Gastroesophageal sphincter (tissue), 4 donors: Measurements from ENCODE around the gene ZNF672. TPM values are rescaled to one million over a fixed set of nuclear protein-coding genes. Genes with fewer than 3 reads are reported as not detected.
"Not testable (repeated sequence)": the region's sequence is repeated elsewhere in the genome, so short reads cannot be mapped to it uniquely, and the experiment has no call there.

Experiments
- ATAC-seq: fragments of 150-250 bp; one replicate; pipeline ENCODE4 v1.9.1; 2016; ENCODE audit warnings: mild to moderate bottlenecking, moderate library complexity
- H3K27ac ChIP-seq, 4 donors: fragments of 200-600 bp; sonication (generic) in 3 of 4; 1 replicate in 3 of 4; 2 replicates in 1 of 4; pipeline ENCODE4 v1.5.1; 2016 to 2019
- H3K27me3 ChIP-seq: fragments of 200-600 bp; sonication (generic); one replicate; pipeline ENCODE4 v1.5.1; 2019
- H3K36me3 ChIP-seq, 2 donors: fragments of 200-600 bp; sonication (generic); one replicate each; pipeline ENCODE4 v1.5.1; 2019; ENCODE audit warnings: control low read depth in 1 of 2
- H3K4me1 ChIP-seq, 3 donors: fragments of 200-600 bp; sonication (generic); 1 replicate in 2 of 3; 2 replicates in 1 of 3; pipeline ENCODE4 v1.5.1; 2016 to 2019; ENCODE audit warnings: control low read depth in 2 of 3
- H3K4me3 ChIP-seq, 2 donors: fragments of 200-600 bp; sonication (generic); one replicate each; pipeline ENCODE4 v1.5.1; 2019; ENCODE audit warnings: mild to moderate bottlenecking in 1 of 2, moderate library complexity in 1 of 2
- H3K9me3 ChIP-seq, 3 donors: fragments of 200-600 bp; sonication (generic); one replicate each; pipeline ENCODE4 v1.5.1; 2017 to 2019; ENCODE audit warnings: control low read depth in 2 of 3
- CTCF ChIP-seq, 4 experiments: fragments of 200-600 bp in 2 of 4; fragments of 450-650 bp in 2 of 4; sonication (generic) in 1 of 4; IDR thresholded peaks; one replicate each; pipeline ENCODE4 v1.5.1; 2017 to 2019; ENCODE audit warnings: antibody characterized with exemption in 4 of 4, mild to moderate bottlenecking in 2 of 4, moderate library complexity in 2 of 4
- EP300 ChIP-seq: sonication (generic); formaldehyde crosslinking; IDR thresholded peaks from one replicate; pipeline ENCODE4 v1.6.1; 2017; ENCODE audit warnings: antibody characterized with exemption, mild to moderate bottlenecking
- POLR2A ChIP-seq, 2 donors: fragments of 450-650 bp; IDR thresholded peaks; one replicate each; pipeline ENCODE4 v1.6.1; 2017; ENCODE audit warnings: antibody characterized with exemption in 2 of 2, mild to moderate bottlenecking in 2 of 2, moderate library complexity in 1 of 2
- POLR2AphosphoS5 ChIP-seq: sonication (generic); formaldehyde crosslinking; IDR thresholded peaks from one replicate; pipeline ENCODE4 v1.6.1; 2017; ENCODE audit warnings: antibody characterized with exemption
- WGBS, 2 donors: methylation state at CpG; one replicate each; pipeline ENCODE4 v1.1.5; 2018; ENCODE audit warnings: low coverage in 1 of 2; 5-methylcytosine and 5-hydroxymethylcytosine counted together
- total RNA-seq, 4 donors: library from RNA; depleted of rRNA; stranded (reverse); fragments of >200 nt; gene quantifications; one replicate each; pipeline ENCODE4 v1.1.0, GENCODE V29; 2016

The ZNF672 gene
- total RNA-seq, 4 donors from 2014 or later, result 22.1 to 44.2 (median 34.3) TPM

DNA sequence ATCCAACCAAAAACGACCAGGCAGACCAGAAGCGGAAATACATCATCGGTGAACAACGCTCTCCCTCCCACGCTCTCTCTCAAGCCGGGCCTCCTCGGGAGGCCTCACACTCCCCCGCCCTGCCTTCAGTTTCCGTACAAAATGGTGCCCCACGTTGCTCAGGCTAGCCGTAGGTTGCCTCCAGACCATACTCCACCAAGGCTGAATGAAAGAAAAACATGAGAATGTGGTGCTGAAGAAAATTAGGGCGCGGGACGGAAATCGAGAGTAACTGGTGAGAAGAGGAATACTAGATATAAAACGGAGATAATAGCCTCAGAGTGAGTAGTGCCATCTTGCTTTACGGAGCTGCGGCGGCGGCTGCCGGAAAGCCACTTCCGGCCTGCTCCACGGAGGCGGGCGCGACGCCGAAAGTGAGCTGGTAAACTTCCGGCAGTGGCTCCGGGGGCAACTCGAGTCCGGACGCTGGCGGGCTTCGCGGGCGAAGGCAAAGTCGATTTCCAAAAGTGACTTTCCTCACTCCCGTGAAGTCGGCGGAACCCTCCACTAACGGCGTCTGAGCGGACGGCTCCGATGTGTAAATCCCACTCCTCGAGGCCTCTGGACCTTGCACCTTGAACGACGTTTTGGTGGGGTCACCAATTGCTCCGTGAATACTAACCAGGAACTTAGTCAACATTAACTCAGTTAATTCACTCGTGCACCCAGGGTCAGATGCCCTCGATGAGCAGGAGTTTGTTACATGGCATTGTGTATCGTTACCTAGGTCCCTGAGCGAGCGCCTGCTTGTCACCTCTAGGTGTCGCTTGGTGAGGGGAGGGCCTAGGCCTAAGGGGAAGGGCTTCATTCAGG, 11.9 kb upstream of the ZNF672 start, which contains the start of gene SH3BP5L:
Gene SH3BP5L (minus strand): TSS at position 7 of the 852 bp plus-strand sequence. CDS start 980 bp downstream, outside the sequence.
- 0% methylated on average over 20 to 30 of the region's 56 CpGs for WGBS, 2 donors
- Histone ChIP-seq H3K36me3 (peaks cover 0 to 12% of the 10 kb centered on the region in 2 donors), H3K9me3 (no peaks in the 10 kb centered on the region), H3K4me3 (peak within 1 kb of the TSS; percentile 81 to 93), H3K4me1 (peaks cover 19 to 54% (median 45%) of the 10 kb centered on the region in 3 donors), H3K27ac (peak within 1 kb of the TSS; percentile 83 to 95 (median 90)), H3K27me3 (no peaks in the 10 kb centered on the region)
- no peak for TF ChIP-seq EP300
- TF ChIP-seq POLR2AphosphoS5, result peak; percentile 86
- peak in 3 of 4 experiments; percentile 45 to 74 (median 55) for TF ChIP-seq CTCF (IDR thresholded peaks at IDR 0.05)
- TF ChIP-seq POLR2A (IDR thresholded peaks at IDR 0.05), result peak; percentile 72 to 88
- ATAC-seq, result peak; percentile 97

- ATAC-seq, result no peak
- H3K27ac ChIP-seq, result no peak overlapping the region
- H3K27me3 ChIP-seq, result no peaks in the 10 kb centered on the region
- TF ChIP-seq EP300, result no peak
- TF ChIP-seq POLR2AphosphoS5, result no peak
- TF ChIP-seq POLR2A (IDR thresholded peaks at IDR 0.05), result no peak
- TF ChIP-seq CTCF (IDR thresholded peaks at IDR 0.05), result no peak
- H3K4me1 ChIP-seq, result peaks cover 9 to 26% (median 19%) of the 10 kb centered on the region in 3 donors
- H3K36me3 ChIP-seq, result peaks cover 0 to 7% of the 10 kb centered on the region in 2 donors
- 46 to 59% methylated on average over 2 to 3 of the region's 3 CpGs for WGBS, 2 donors
- H3K4me3 ChIP-seq, result no peak overlapping the region
- H3K9me3 ChIP-seq, result no peaks in the 10 kb centered on the region
These were observed 9.2 kb upstream of the ZNF672 start for GRCh38 chr1:248828845-248829244.

DNA sequence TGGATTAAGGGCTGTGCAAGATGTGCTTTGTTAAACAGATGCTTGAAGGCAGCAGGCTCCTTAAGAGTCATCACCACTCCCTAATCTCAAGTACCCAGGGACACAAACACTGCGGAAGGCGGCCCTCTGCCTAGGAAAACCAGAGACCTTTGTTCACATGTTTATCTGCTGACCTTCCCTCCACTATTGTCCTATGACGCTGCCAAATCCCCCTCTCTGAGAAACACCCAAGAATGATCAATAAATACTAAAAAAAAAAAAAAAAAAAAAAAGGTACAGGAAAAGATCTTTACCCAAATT, 7.4 kb upstream of the ZNF672 start:
- H3K4me3 ChIP-seq, H3K9me3 ChIP-seq, H3K36me3 ChIP-seq, H3K27ac ChIP-seq, ATAC-seq, H3K27me3 ChIP-seq: not testable (repeated sequence)
- 61% methylated on average over 3 of the region's 3 CpGs; no CpG with 5 or more reads in 1 of the 2 donors for WGBS, 2 donors
- H3K4me1 ChIP-seq, result peaks cover 0 to 11% (median 6%) of the 10 kb centered on the region in 3 donors

GRCh38 chr1:248831842-248832241, 6.2 kb upstream of the ZNF672 start:
- Histone ChIP-seq H3K4me3 (no peak overlapping the region), H3K36me3 (no peaks in the 10 kb centered on the region), H3K27me3 (no peaks in the 10 kb centered on the region), H3K27ac (no peak overlapping the region), H3K9me3 (no peaks in the 10 kb centered on the region), H3K4me1 (peaks cover 0 to 8% (median 4%) of the 10 kb centered on the region in 3 donors)
- 68 to 91% methylated on average over 1 of the region's 1 CpG for WGBS, 2 donors
- ATAC-seq, result no peak
- TF ChIP-seq POLR2A (IDR thresholded peaks at IDR 0.05) (no peak), CTCF (IDR thresholded peaks at IDR 0.05) (no peak), POLR2AphosphoS5 (no peak), EP300 (no peak)

DNA sequence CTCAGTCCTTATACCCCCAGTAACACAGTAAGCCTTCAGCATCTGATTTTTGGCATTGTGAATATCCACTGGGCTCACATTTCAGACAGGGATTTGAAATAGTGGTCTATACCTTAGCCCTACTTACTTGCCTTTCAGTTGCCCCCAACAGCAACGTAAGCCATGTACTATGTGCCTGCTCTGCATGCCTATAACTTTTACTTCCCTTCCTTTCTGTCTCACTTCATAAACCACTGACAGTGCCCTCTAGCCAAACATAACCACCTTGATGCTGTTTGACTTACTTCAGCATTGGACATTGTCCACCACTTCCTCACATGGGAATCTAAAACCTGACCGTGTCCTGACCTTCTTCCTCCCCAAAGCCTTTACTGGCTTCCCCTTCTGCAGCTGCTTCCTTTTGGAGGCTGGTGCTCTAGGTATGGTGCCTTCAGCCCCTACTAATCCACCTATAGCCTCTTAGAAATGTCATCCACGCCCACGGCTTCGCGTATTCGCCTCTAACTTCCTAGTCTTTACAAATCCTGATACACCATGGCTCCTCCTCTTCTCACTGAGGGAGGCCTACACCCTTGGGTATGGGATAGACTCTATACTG, 3.6 kb upstream of the ZNF672 start:
- Histone ChIP-seq H3K9me3 (no peaks in the 10 kb centered on the region), H3K27me3 (no peaks in the 10 kb centered on the region), H3K4me1 (peaks cover 0 to 13% (median 0%) of the 10 kb centered on the region in 3 donors), H3K27ac (no peak overlapping the region), H3K36me3 (no peaks in the 10 kb centered on the region), H3K4me3 (no peak overlapping the region)
- 53 to 65% methylated on average over 7 of the region's 7 CpGs for WGBS, 2 donors
- no peak for ATAC-seq
- TF ChIP-seq EP300 (no peak), CTCF (IDR thresholded peaks at IDR 0.05) (no peak)
